OCI-LY3 (cell line): Measurements from ENCODE around the gene DDX10.

Experiments
- H2AFZ ChIP-seq: fragments of 200-600, 300-600 bp; shearing (Covaris generic); 2 replicates; pipeline ENCODE4 v1.6.0; 2014; ENCODE audit warnings: antibody characterized with exemption, low read depth, low read length
- H3K27ac ChIP-seq: fragments of 200-600, 300-600 bp; sonication (generic); 2 replicates; pipeline ENCODE4 v1.5.1; 2014; ENCODE audit warnings: mild to moderate bottlenecking, low read length, moderate library complexity, mixed read lengths
- H3K27me3 ChIP-seq: fragments of 200-600, 300-600 bp; sonication (generic); 2 replicates; pipeline ENCODE4 v1.6.1; 2014; ENCODE audit warnings: low read depth, low read length, mixed read lengths
- H3K36me3 ChIP-seq: fragments of 200-600, 300-600 bp; sonication (generic); replicated peaks from 2 replicates; pipeline ENCODE3; 2014; ENCODE audit warnings: low read depth, low read length, mixed read lengths
- H3K4me1 ChIP-seq: fragments of 300-600, 200-600 bp; sonication (generic); 2 replicates; pipeline ENCODE4 v1.6.1; 2014; ENCODE audit warnings: low read length, mixed read lengths
- H3K4me2 ChIP-seq: fragments of 200-600, 300-600 bp; sonication (generic); 2 replicates; pipeline ENCODE4 v1.6.1; 2014; ENCODE audit warnings: low read length, mixed read lengths
- H3K4me3 ChIP-seq: fragments of 300-600, 200-600 bp; sonication (generic); 2 replicates; pipeline ENCODE4 v1.5.1; 2014; ENCODE audit warnings: antibody characterized with exemption, mild to moderate bottlenecking, low read length, moderate library complexity
- H3K79me2 ChIP-seq: fragments of 300-600, 200-600 bp; shearing (Covaris generic); 2 replicates; pipeline ENCODE4 v1.6.1; 2014; ENCODE audit warnings: mild to moderate bottlenecking, low read length, mixed read lengths
- H3K9ac ChIP-seq: fragments of 300-600, 200-600 bp; shearing (Covaris generic); 2 replicates; pipeline ENCODE4 v1.6.0; 2014; ENCODE audit warnings: mild to moderate bottlenecking, low read length, moderate library complexity
- H3K9me3 ChIP-seq: fragments of 200-600, 300-600 bp; shearing (Covaris generic); 2 replicates; pipeline ENCODE4 v1.6.1; 2014; ENCODE audit warnings: low read length, mixed read lengths; ENCODE audit not compliant: insufficient read depth
- H4K20me1 ChIP-seq: fragments of 200-600, 300-600 bp; sonication (generic); 2 replicates; pipeline ENCODE4 v1.6.1; 2016; ENCODE audit warnings: low read length, mixed read lengths; ENCODE audit not compliant: insufficient read depth
- EZH2phosphoT487 ChIP-seq: fragments of 200-600 bp; shearing (Covaris generic); IDR thresholded peaks from 2 replicates; pipeline ENCODE4 v1.6.1; 2018; ENCODE audit warnings: antibody characterized with exemption, mixed run types, low read depth
- TF ChIP-seq, protein P1 (sequence below): fragments of 200-600, 300-600 bp; sonication (generic); IDR thresholded peaks from 2 replicates; pipeline ENCODE4 v1.5.1; 2014; ENCODE audit warnings: antibody characterized with exemption, low read length, low read depth

DDX10 gene

GRCh38 chr11:108804511-108804910 is 139.6 kb downstream of the DDX10 start:
- Histone ChIP-seq H3K4me3 (no peak overlapping the region), H4K20me1 (no peaks in the 10 kb centered on the region), H2AFZ (no peak overlapping the region), H3K4me1 (no peaks in the 10 kb centered on the region), H3K4me2 (no peak overlapping the region), H3K9me3 (no peaks in the 10 kb centered on the region), H3K9ac (no peak overlapping the region), H3K27ac (no peak overlapping the region), H3K36me3 (no peaks in the 10 kb centered on the region), H3K27me3 (no peaks in the 10 kb centered on the region), H3K79me2 (0 out of 2 replicates have a peak, but pooled peaks cover 2% of the 10 kb centered on the region)
- no peak for TF ChIP-seq EZH2phosphoT487
- TF ChIP-seq, protein P1, sequence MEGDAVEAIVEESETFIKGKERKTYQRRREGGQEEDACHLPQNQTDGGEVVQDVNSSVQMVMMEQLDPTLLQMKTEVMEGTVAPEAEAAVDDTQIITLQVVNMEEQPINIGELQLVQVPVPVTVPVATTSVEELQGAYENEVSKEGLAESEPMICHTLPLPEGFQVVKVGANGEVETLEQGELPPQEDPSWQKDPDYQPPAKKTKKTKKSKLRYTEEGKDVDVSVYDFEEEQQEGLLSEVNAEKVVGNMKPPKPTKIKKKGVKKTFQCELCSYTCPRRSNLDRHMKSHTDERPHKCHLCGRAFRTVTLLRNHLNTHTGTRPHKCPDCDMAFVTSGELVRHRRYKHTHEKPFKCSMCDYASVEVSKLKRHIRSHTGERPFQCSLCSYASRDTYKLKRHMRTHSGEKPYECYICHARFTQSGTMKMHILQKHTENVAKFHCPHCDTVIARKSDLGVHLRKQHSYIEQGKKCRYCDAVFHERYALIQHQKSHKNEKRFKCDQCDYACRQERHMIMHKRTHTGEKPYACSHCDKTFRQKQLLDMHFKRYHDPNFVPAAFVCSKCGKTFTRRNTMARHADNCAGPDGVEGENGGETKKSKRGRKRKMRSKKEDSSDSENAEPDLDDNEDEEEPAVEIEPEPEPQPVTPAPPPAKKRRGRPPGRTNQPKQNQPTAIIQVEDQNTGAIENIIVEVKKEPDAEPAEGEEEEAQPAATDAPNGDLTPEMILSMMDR: no peak

DNA sequence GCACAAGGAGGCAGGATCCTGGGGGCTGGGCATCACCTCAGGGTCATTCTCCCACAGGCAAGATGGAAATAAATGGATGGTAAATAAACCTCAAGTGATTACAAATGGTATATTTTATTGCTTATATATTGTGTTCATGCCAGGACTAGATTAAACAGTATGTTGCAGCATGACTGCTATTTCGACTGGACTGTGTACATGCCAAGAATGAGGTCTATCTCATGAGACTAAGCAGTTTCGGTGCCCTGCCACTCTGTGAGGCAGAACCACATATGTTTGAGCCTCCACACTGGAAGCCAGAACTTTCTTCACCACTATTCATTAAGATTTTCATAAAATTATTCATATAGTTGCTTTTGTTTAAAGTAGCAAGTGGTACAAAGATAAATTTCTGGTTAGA is 140.2 kb downstream of the DDX10 start:
- no peaks in the 10 kb centered on the region for H3K36me3 ChIP-seq
- no peaks in the 10 kb centered on the region for H3K4me1 ChIP-seq
- no peaks in the 10 kb centered on the region for H3K9me3 ChIP-seq
- H3K27ac ChIP-seq: no peak overlapping the region
- H3K4me2 ChIP-seq: no peak overlapping the region
- no peak overlapping the region for H3K9ac ChIP-seq
- no peak overlapping the region for H2AFZ ChIP-seq
- H3K4me3 ChIP-seq: no peak overlapping the region
- TF ChIP-seq, protein P1: no peak
- no peak for TF ChIP-seq EZH2phosphoT487
- no peaks in the 10 kb centered on the region for H3K79me2 ChIP-seq
- no peaks in the 10 kb centered on the region for H4K20me1 ChIP-seq
- H3K27me3 ChIP-seq: no peaks in the 10 kb centered on the region

- Histone ChIP-seq H4K20me1 (no peaks in the 10 kb centered on the region), H3K4me2 (no peak overlapping the region), H3K79me2 (no peaks in the 10 kb centered on the region), H2AFZ (no peak overlapping the region), H3K27ac (no peak overlapping the region), H3K9ac (no peak overlapping the region), H3K27me3 (no peaks in the 10 kb centered on the region), H3K4me1 (no peaks in the 10 kb centered on the region), H3K36me3 (no peaks in the 10 kb centered on the region), H3K4me3 (no peak overlapping the region), H3K9me3 (no peaks in the 10 kb centered on the region)
- no peak for TF ChIP-seq EZH2phosphoT487
- TF ChIP-seq, protein P1: no peak
Observed at GRCh38 chr11:108807262-108807661, 142.4 kb downstream of the DDX10 start.

GRCh38 chr11:108813086-108813485 is 148.2 kb downstream of the DDX10 start:
- Histone ChIP-seq H4K20me1 (no peaks in the 10 kb centered on the region), H3K79me2 (no peaks in the 10 kb centered on the region), H3K4me2 (no peak overlapping the region), H3K9me3 (no peaks in the 10 kb centered on the region), H3K36me3 (no peaks in the 10 kb centered on the region), H3K4me3 (no peak overlapping the region), H3K4me1 (no peaks in the 10 kb centered on the region), H3K9ac (no peak overlapping the region), H3K27ac (no peak overlapping the region), H3K27me3 (no peaks in the 10 kb centered on the region), H2AFZ (no peak overlapping the region)
- TF ChIP-seq, protein P1: no peak
- TF ChIP-seq EZH2phosphoT487: no peak
